KOPT-K1 (cell line): ENCODE results near the gene LY6G6C.
A peak's percentile ranks its signal among the peaks of the same experiment; 100 is the strongest.

Experiments
- H3K27ac ChIP-seq: fragments of 200-600 bp; sonication (generic); 2 replicates; pipeline ENCODE4 v1.5.1; 2016; ENCODE audit warnings: antibody characterized with exemption, mild to moderate bottlenecking, low read depth, low read length; ENCODE audit not compliant: poor library complexity, severe bottlenecking
- H3K36me3 ChIP-seq: fragments of 200-600 bp; sonication (generic); 2 replicates; pipeline ENCODE4 v1.5.1; 2017; ENCODE audit warnings: antibody characterized with exemption, mild to moderate bottlenecking, low read length, moderate library complexity; ENCODE audit not compliant: insufficient read depth
- H3K9me3 ChIP-seq: fragments of 200-600 bp; sonication (generic); 2 replicates; pipeline ENCODE4 v1.5.1; 2017; ENCODE audit warnings: antibody characterized with exemption, low read length, mild to moderate bottlenecking; ENCODE audit not compliant: insufficient read depth, poor library complexity, severe bottlenecking

LY6G6C gene

DNA sequence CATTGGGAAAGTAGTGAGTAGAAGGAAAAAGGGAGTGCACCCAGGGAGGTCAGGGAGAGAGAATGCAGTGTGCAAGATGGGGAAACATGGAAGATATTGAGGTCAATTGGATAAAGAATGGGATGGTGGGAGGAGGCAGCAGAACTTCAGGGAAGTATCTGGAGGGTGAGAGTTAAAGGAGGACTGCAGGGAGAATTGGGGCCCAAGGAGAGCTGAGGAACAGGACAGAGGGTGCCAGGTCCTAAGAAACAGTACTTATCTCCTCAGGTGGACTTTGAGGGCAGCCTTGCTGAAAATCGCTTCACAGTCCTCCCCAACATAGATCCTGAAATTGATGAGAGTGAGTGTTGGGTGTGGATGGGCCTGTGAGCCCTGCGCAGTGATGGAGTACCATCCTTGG is 36.7 kb upstream of the LY6G6C start:
- Histone ChIP-seq H3K36me3 (peaks cover 60% of the 10 kb centered on the region), H3K27ac (no peak overlapping the region), H3K9me3 (no peaks in the 10 kb centered on the region)

DNA sequence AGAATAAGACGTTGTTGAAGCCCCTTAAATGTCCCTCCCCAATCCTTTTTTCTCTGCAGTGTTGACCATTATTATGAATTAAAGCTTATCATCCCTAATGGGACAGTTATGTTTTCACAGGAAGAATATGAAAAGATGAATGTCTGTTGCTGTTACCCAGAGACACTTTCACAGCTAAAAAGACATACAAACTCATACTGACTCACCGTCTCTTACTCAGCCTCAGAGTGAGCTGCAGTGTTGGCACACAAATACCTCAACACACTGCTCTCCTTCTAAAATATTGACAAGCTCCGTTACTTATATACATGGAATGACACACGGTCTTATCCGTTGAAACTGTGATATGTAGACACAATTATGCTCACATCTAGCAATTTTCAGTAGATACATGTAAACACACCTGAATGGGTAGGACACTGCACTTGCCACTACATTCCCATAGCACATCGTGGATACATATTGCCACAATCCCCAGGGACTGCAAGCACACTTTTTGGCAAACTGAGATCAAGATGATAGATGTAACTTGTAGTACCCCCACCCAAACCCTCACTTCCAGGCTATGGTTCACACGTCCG is 31.3 kb upstream of the LY6G6C start:
- H3K9me3 ChIP-seq, result no peaks in the 10 kb centered on the region
- H3K36me3 ChIP-seq, result peaks cover 38% of the 10 kb centered on the region
- no peak overlapping the region for H3K27ac ChIP-seq

DNA sequence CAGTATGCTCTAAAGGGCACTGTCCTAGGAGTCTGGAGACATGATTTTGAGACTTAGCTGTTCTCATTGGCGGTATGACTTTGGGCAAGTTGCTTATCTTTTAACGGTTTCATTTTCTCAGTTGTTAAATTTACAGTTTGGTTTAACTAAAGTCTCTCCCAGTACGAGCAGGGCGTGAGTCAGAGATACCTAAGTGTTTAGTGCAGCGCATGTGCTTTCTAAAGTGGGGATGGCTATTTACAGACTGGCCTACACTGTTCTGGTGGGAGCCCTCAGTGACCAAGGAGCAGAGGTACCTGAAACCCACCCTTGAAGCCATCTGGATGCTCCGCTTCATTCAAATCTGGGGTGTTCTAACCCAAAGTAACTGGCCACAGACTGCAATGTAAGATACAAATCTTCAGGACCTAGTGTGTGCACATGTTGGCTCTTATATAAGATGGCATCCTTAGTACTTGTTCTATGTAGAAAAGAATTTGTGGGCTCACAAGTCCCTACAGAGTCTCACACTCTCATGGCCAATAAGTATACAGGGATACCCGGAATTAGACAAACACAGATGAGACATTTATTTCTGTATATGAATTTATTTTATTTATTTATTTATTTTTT is 29.0 kb upstream of the LY6G6C start:
- Histone ChIP-seq H3K9me3 (no peaks in the 10 kb centered on the region), H3K27ac (no peak overlapping the region), H3K36me3 (peaks cover 55% of the 10 kb centered on the region)

DNA sequence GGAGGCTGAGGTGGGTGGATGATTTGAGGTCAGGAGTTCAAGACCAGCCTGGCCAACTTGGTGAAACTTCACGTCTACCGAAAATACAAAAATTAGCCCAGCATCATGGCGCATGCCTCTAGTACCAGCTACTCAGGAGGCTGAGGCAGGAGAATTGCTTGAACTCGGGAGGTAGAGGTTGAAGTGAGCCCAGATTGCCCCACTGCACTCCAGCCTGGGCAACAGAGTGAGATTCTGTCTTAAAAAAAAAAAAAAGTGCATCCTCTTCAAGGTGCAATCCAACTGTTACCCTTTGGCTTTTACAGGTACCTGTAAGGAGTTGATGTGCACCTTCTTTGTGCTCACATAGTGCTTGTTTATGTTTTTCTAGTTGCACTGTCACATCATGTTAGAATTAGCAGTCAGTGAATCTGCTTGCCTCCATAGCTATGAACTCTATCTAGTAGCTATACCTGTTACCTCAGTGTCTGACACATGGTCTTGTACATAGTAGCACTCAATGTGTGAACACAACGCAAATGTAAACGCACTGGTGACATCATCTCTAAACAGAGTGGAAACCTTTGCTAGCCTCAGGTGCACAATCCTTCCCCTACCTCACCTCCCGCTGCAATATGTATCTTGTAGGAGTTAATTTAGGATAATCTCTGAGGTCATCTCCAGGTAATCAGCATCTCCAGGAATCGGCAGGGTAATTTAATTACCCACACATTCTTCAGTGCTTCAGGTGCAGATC is 27.9 kb upstream of the LY6G6C start:
- Histone ChIP-seq H3K9me3 (no peaks in the 10 kb centered on the region), H3K27ac (no peak overlapping the region), H3K36me3 (peaks cover 65% of the 10 kb centered on the region)

DNA sequence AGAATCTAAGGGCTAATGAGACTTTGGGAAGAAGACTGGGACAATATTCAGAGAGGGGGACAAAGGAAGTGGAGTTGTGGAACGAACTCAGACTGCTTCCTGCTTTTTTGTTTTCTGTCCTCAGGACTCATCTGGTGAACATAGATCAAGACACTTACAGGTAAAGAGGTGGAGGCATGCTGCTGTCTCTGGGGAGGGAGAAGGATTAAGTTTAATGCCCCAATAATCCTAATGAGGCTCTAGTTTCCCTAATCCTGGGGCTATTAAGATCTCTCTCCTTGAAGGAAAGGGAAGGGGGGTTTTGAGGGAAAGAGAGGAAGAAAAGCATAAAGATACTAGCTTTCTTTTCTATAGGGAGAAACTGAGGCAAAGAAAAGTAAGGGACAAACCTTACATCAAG is 22.9 kb upstream of the LY6G6C start:
- Histone ChIP-seq H3K27ac (no peak overlapping the region), H3K36me3 (peaks cover 81% of the 10 kb centered on the region)

DNA sequence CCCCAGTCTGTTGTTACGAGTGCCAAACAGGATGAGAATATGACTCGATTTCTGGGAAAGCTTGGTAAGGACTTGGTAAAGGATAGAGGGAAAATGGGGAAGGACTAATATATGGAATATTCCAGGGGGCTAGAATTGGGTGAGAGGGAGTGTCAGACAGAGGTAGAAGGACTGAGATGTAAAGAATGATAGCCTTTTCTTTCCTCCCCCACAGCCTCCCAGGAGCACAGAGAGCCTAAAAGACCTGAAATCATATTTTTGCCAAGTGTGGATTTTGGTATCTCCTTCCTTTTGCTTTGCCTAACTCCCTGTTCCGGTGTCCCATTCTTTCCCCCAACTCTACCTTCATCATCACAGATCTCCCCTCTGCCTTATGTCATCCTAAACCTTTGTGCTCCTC is 21.3 kb upstream of the LY6G6C start:
- Histone ChIP-seq H3K27ac (no peak overlapping the region), H3K36me3 (peaks cover 65% of the 10 kb centered on the region), H3K9me3 (no peaks in the 10 kb centered on the region)

More for the DNA sequence above, 22.9 kb upstream of the LY6G6C start:
- H3K9me3 ChIP-seq, result no peaks in the 10 kb centered on the region

DNA sequence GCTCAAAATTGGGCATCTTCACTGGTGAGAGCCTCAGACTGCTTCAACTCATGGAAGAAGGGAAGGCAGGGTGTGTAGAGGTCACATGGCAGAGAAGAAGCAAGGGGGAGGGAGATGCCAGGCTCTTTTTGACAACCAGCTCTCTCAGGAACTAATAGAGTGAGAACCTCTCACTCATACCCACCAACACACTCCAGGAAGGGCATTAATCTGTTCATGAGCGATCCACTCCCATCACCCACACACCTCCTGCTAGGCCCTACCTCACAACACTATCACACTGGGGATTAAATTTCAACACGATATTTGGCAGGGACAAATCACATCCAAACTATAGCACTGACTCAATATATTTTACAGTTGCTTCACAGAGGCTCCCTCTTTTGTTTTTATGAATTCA is 20.3 kb upstream of the LY6G6C start:
- Histone ChIP-seq H3K9me3 (no peaks in the 10 kb centered on the region), H3K27ac (peak overlapping the region; percentile 98), H3K36me3 (peaks cover 55% of the 10 kb centered on the region)

DNA sequence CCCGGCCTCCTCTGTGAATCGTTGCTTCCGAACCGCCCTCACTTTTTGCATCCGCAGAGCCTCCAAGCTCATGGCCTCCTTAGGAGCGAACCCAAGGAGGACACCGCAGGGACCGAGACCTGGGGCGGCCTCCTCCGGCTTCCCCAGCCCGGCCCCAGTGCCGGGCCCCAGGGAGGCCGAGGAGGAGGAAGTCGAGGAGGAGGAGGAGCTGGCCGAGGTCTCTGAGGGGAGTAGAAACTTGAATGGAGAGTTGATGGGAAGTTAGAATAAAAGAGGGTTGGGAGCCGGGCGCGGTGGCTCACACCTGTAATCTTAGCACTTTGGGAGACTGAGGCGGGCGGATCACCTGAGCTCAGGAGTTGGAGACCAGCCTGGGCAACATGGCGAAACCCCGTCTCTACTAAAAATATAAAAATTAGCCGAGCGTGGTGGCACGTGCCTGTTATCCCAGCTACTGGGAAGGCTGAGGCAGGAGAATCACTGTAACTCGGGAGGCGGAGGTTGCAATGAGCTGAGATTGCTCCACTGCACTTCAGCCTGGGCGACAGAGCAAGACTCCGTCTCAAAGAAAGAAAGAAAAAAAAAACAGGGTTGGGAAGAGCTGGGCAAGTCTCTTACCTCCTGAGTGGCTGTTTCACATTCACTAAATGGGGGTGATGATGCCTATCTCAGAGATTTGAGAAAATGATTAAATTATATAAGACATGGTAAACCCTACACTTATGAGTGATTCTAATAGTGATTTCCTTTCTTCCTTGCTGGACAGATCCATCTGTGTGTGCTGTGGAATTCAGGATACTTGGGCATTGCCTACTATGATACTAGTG is 19.1 kb upstream of the LY6G6C start:
- Histone ChIP-seq H3K36me3 (peaks cover 46% of the 10 kb centered on the region), H3K27ac (peak overlapping the region; percentile 98), H3K9me3 (no peaks in the 10 kb centered on the region)

DNA sequence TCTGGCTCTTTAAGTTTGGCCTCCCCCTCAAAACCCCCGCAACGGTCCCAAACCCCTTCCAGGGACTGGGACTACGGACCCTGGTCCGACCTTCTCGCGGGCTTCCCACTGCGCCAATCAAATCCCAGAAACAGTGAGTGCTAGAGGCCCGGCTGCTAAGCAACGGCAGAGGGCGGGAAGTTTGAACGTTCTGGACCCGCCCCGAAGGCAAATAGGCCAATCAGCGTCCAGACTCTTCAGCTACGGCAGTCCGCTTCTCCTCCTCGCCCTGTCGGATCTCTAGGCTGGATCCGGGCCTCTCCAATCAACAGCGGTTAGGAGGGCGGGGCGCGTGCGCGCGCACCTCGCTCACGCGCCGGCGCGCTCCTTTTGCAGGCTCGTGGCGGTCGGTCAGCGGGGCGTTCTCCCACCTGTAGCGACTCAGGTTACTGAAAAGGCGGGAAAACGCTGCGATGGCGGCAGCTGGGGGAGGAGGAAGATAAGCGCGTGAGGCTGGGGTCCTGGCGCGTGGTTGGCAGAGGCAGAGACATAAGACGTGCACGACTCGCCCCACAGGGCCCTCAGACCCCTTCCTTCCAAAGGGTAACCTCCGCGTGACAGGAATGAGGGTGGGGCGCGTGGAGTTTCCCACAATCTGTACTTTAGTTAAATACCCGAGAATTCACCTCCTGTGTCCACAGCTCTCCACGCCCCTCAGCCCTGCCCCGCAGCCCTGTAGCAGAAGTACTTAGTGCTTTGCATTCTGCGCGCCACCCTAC is 18.3 kb upstream of the LY6G6C start, which contains the start of gene MSH5:
Gene MSH5 (plus strand): TSS at position 367 of the 758 bp plus-strand sequence. CDS start 462 bp downstream, outside the sequence.
- Histone ChIP-seq H3K36me3 (peaks cover 38% of the 10 kb centered on the region), H3K27ac (peak within 1 kb of the TSS; percentile 98), H3K9me3 (no peaks in the 10 kb centered on the region)

DNA sequence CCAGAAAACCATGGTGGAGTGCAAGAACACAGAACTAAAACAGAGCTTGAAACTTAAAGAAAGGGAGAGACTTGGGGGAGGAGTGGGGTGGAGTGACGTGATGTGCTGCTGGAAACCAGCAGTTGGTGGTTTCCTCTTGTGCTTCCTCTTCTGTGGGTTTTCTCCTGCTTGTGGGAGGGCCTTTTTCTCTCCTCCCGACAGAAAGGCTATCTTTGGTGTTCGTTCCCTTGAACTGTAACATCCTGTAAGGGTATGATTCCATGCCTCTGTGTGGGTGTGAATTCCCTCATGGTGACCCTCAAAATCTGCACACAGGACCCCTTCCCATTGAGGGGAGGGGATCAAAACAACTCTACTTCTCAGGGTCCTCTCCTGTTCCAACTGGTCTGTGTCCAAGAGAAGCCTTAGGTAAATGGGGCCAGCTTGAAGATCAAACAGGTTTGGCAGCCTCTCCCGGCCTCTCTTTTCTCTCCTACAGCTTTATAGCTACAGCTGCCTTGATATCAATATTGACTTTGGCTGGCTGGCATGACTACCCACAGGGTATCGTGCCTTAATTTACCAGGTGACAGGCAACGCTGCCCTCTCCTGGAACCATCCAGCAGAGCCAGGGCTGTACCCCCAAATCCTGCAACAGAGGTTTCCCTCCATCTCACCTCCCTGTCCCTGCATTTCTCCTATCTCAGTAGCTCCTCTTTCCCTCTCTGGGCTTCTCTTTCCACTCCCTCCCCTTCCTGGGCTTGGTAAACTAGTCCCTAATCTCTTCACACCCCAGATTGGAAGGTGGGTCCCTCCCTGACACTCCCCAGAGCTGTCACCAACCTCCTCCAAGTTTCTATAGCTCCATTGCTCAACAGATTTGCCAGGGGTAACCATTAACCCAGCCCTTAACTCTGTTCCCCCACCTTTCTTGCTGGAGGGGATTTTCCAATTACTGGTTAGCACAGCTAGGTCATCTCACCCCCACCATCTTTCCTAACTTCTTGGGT is 16.7 kb upstream of the LY6G6C start:
- Histone ChIP-seq H3K36me3 (peaks cover 35% of the 10 kb centered on the region), H3K27ac (peak overlapping the region; percentile 98), H3K9me3 (no peaks in the 10 kb centered on the region)

DNA sequence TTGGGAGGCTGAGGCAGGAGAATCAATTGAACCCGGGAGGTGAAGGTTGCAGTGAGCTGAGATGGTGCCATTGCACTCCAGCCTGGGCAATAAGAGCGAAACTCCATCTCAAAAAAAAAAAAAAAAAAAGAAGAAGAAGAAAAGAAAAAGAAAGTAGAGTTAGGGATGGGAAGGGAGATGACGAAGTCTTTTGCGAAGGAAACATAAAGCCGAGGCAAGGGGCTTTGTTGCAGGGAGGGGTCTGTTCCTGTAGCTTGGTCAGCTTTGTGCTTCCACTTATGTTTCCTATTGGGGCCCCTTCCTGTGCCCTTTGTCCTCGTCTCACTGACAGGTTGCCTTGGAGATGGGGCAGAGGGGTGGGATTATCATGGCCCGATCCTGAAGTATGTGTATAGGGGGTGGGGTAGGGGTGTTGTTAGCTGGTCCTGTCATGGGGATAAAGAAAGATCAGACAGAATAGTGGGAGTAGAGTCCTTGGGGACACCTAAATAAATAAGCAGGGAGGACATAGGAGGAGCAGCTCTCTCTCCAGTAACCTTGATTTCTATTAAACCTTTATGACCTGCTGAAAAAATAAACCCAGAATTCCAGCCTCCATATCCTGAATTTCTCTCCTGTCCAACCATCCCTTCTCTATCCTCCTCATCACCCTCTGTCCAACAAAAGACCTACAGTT is 15.9 kb upstream of the LY6G6C start:
- Histone ChIP-seq H3K9me3 (no peaks in the 10 kb centered on the region), H3K27ac (peak overlapping the region; percentile 98), H3K36me3 (peaks cover 35% of the 10 kb centered on the region)

DNA sequence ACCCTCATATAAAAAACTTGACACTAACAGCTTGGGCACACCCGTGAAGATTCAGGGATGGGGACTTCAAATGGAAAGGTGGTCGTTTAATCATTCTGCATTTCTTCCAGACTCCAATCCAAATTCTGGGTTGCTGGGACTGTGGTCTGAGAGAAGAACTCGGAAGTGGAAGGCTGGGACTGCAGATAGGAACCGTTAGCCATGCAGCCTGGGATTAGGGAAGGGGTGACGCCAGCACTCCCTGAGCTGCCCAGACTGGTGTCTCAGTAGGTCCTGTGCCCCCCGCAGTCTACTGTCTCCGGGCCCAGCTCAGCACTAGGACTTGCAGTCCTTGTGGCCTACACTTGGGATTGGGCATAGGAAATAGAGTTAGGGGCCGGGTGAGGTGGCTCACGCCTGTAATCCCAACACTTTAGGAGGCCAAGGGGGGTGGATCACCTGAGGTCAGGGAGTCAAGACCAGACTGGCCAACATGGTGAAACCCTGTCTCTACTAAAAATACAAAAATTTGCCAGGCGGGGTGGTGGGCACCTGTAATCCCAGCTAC is 15.3 kb upstream of the LY6G6C start:
- H3K36me3 ChIP-seq, result peaks cover 35% of the 10 kb centered on the region
- H3K27ac ChIP-seq, result peak overlapping the region; percentile 98
- H3K9me3 ChIP-seq, result no peaks in the 10 kb centered on the region
